ENCODE results near the gene ITGA6.

ITGA6 gene

GRCh38 chr2:172454404-172455120 is 27.2 kb downstream of the ITGA6 start:
- no peak for TF ChIP-seq CTCF (IDR thresholded peaks at IDR 0.05; ENCODE audit: insufficient read depth, low read depth, low read length, missing control alignments)
- H3K4me3 ChIP-seq (ENCODE audit: low read length), result no peak overlapping the region

DNA sequence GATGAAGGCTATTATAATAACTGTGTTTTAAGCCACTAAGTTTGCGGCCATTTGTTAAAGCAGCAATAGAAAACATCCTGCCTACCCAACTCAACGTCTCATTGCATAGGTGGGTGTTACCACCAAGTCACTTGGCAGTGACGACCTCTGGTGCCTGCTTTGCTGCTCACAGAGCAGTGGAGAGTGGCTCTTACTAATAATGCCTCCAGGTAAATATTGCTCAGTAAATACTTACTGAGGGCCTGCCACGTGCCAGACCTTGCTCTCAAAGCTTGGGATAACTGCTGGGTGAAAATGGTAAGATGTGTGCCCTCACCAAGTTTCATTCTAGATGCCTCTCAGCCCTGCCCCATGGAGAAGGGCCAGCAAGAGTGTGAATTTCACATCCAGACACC is 27.7 kb downstream of the ITGA6 start:
- no peak for TF ChIP-seq CTCF (IDR thresholded peaks at IDR 0.05; ENCODE audit: insufficient read depth, low read depth, low read length, missing control alignments)
- H3K4me3 ChIP-seq (ENCODE audit: low read length), result no peak overlapping the region
- peak; percentile 66 for DNase-seq (ENCODE audit: low read depth)

More at GRCh38 chr2:172454404-172455120, 27.2 kb downstream of the ITGA6 start:
- DNase-seq (ENCODE audit: low read depth), result peak; percentile 65

GRCh38 chr2:172456002-172456401 is 28.6 kb downstream of the ITGA6 start:
- no peak for DNase-seq (ENCODE audit: low read depth)
- no peak overlapping the region for H3K4me3 ChIP-seq (ENCODE audit: low read length)

GRCh38 chr2:172457536-172457935 is 30.1 kb downstream of the ITGA6 start:
- DNase-seq (ENCODE audit: low read depth), result no peak
- no peak overlapping the region for H3K4me3 ChIP-seq (ENCODE audit: low read length)
- no peak for TF ChIP-seq CTCF (IDR thresholded peaks at IDR 0.05; ENCODE audit: insufficient read depth, low read depth, low read length, missing control alignments)

More at GRCh38 chr2:172456002-172456401, 28.6 kb downstream of the ITGA6 start:
- TF ChIP-seq CTCF (IDR thresholded peaks at IDR 0.05; ENCODE audit: insufficient read depth, low read depth, low read length, missing control alignments), result no peak

GRCh38 chr2:172458561-172459124 is 31.3 kb downstream of the ITGA6 start:
- no peak for DNase-seq (ENCODE audit: low read depth)
- no peak for TF ChIP-seq CTCF (IDR thresholded peaks at IDR 0.05; ENCODE audit: insufficient read depth, low read depth, low read length, missing control alignments)

DNA sequence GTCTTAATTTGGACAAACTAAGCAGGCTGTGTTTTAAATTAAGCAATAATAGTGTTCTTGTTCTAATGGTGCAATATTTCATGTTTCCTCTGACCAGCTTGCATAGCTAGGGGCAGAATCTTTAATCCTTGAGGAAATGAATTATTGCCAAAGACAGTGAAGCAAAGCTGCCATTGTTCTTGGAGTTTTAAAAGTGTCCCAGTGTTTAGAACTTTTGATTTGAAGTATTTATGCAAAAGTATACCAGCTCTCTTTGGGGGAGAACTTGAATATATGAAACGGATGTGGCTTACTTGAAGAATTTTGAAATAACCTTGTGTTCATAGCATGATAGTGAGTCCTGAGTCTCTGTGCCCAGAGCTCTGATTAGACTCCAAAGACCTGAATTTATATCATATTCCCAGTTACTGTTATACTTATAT is 33.4 kb downstream of the ITGA6 start:
- H3K4me3 ChIP-seq (ENCODE audit: low read length), result no peak overlapping the region
- DNase-seq (ENCODE audit: low read depth), result peak; percentile 53
- TF ChIP-seq CTCF (IDR thresholded peaks at IDR 0.05; ENCODE audit: insufficient read depth, low read depth, low read length, missing control alignments), result no peak

More at GRCh38 chr2:172458561-172459124, 31.3 kb downstream of the ITGA6 start:
- no peak overlapping the region for H3K4me3 ChIP-seq (ENCODE audit: low read length)
